ENCODE measurements around the gene SRPX. TPM values are rescaled to one million over a fixed set of nuclear protein-coding genes. Genes with fewer than 3 reads are reported as not detected.

Gene SRPX, protein sequence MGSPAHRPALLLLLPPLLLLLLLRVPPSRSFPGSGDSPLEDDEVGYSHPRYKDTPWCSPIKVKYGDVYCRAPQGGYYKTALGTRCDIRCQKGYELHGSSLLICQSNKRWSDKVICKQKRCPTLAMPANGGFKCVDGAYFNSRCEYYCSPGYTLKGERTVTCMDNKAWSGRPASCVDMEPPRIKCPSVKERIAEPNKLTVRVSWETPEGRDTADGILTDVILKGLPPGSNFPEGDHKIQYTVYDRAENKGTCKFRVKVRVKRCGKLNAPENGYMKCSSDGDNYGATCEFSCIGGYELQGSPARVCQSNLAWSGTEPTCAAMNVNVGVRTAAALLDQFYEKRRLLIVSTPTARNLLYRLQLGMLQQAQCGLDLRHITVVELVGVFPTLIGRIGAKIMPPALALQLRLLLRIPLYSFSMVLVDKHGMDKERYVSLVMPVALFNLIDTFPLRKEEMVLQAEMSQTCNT
- 10 to 100 TPM; 40.7 to 95.3 (median 79.7) TPM for total RNA-seq

DNA sequence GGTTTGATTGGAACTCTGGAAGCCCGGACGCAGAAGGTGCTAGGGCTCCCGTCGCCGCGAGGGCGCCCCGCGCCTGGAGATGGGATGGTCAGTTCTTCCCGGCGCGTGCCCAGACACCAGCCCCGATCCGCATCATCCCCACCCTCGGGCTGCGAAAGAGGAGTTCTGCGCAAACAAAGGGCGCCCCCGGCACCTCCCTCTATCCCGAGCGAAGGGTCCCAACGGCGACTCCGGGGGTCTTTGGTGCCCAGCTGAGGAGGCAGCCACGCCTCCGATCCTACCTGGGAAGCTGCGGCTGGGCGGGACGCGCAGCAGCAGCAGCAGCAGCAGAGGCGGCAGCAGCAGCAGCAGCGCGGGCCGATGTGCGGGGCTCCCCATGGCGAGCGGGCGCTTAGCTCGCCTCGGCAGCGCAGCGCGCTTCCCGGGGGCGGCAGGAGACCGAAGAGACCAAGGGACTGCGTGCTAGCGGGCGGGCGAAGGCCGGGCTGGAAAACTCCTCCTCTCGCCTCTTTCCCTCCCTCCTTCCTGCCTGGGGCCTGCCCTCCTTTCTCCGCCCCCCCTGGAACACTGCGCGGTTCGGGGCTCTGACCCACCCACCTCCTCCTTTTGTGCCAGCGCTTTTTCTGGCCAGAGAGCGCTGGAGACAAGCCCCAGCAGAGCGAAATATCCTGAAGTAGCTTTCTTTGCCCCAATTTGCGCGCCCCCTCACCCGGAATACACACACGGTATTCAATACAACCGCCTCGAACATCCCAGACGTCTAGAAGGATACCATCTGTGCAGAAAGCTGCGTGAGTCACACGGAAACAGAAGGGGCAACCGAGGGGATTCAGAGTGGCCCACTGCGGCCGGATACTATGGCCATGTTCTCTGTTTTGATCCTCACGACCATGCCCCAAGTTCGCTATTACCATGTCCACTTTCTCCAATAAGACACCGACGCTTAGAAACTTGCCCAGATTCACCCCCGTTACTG, at the start of gene SRPX:
Gene SRPX, minus strand, starts transcription at position 457 of the 976 bp plus-strand sequence. Its CDS starts 79 bp downstream, at position 378.
- Histone ChIP-seq H3K4me3 (peak within 1 kb of the TSS; percentile 58 to 68 (median 58)), H3K4me1 (peaks cover 0 to 14% (median 10%) of the 10 kb centered on the region in 4 donors), H3K27me3 (peaks cover 0 to 6% (median 0%) of the 10 kb centered on the region in 4 donors), H3K9me3 (no peaks in the 10 kb centered on the region), H3K36me3 (no peaks in the 10 kb centered on the region), H3K27ac (replicated peaks in 1 of 4) (peak within 1 kb of the TSS; percentile 31 to 55 (median 42))
- TF ChIP-seq EP300 (IDR thresholded peaks at IDR 0.05) (no peak), POLR2AphosphoS5 (IDR thresholded peaks at IDR 0.05) (no peak), CTCF (IDR thresholded peaks at IDR 0.05) (no peak), POLR2A (IDR thresholded peaks at IDR 0.05; ENCODE audit: low read depth) (no peak)
- intact Hi-C loops (cut with DNase I), result no loop called here
- WGBS, result 41% methylated on average over 46 of the region's 76 CpGs
- no peak for DNase-seq (ENCODE audit: extremely low spot score)

GRCh38 chrX:38268011-38268410, 47.3 kb upstream of the SRPX start:
- peaks cover 0 to 17% (median 0%) of the 10 kb centered on the region in 4 donors for H3K4me1 ChIP-seq
- no peak overlapping the region for H3K4me3 ChIP-seq
- H3K36me3 ChIP-seq, result peaks cover 0 to 8% (median 0%) of the 10 kb centered on the region in 4 donors
- H3K27me3 ChIP-seq, result no peaks in the 10 kb centered on the region
- DNase-seq (ENCODE audit: extremely low spot score), result no peak
- no peak overlapping the region for H3K27ac ChIP-seq (replicated peaks in 1 of 4)
- intact Hi-C loops (cut with DNase I), result no loop called here
- no peaks in the 10 kb centered on the region for H3K9me3 ChIP-seq
- 73% methylated on average over 3 of the region's 3 CpGs for WGBS
- TF ChIP-seq POLR2AphosphoS5 (IDR thresholded peaks at IDR 0.05) (no peak), CTCF (IDR thresholded peaks at IDR 0.05) (no peak), POLR2A (IDR thresholded peaks at IDR 0.05; ENCODE audit: low read depth) (no peak), EP300 (IDR thresholded peaks at IDR 0.05) (no peak)

DNA sequence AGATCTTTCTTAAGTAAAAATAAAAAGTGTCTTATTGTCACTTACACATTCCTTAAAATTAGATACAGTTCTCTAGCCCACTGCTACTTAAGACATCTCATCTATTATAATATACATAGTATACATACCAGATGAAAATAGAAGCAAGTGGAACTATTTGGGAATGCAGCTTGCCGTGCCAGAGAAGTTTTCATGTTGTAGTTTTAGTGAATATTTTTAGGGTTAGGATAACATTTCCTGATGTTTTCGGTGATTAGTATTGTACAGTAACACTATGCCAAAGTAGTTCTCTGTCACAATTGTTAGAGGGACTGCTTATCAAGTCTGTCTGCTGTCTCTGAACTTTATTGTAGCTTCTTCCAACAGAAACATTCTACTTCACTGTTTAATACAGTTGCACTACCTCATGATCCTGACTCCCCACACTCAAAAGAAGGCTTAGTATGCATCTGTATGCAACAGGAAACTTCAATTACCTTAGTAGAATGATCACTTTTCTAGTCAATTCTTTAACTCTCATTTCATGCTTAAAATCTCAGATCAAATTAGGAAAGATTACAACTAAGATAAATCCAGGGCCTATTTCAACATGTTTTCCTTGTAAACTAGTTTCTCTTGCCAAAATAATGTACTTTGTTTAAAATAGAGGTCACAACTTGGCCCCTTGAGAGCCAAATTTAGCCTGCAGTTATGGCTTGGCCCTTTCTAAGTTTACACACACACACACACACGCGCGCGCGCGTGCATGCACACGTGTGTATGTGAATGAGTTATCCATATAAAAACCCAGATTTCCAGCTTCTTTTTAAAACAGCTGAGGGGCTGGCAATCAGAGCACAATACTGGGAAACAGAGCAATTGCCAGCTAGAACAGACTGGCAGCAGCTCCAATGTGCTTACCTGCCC, 42.3 kb upstream of the SRPX start:
- H3K27me3 ChIP-seq, result no peaks in the 10 kb centered on the region
- H3K27ac ChIP-seq (replicated peaks in 1 of 4), result no peak overlapping the region
- intact Hi-C loops (cut with DNase I), result no loop called here
- TF ChIP-seq CTCF (IDR thresholded peaks at IDR 0.05) (no peak), POLR2AphosphoS5 (IDR thresholded peaks at IDR 0.05) (no peak), POLR2A (IDR thresholded peaks at IDR 0.05; ENCODE audit: low read depth) (no peak), EP300 (IDR thresholded peaks at IDR 0.05) (no peak)
- no peak for DNase-seq (ENCODE audit: extremely low spot score)
- no peaks in the 10 kb centered on the region for H3K9me3 ChIP-seq
- H3K4me1 ChIP-seq, result peaks cover 0 to 16% (median 0%) of the 10 kb centered on the region in 4 donors
- H3K36me3 ChIP-seq, result no peaks in the 10 kb centered on the region
- 62% methylated on average over 9 of the region's 9 CpGs for WGBS
- H3K4me3 ChIP-seq, result no peak overlapping the region

DNA sequence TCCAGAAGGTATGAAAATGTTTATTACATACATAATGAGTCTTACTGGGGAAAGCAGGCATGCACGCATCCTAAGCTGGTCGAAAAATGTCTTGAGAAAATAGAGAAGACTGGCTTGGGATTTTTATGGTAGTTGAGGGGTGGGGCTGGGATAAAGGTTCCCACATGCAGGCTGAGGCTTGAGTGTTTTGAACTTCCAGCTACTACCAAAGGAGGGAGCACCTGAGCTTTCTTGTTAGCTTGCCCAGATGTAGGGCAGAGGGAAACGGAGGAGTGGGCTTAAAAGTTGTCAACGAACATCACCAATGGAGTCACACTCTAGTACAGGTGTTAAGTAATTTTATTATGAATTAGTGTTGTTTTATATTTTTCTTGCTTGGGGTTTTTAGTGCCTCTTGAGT, 39.6 kb upstream of the SRPX start:
- Histone ChIP-seq H3K9me3 (no peaks in the 10 kb centered on the region), H3K4me1 (peaks cover 0 to 16% (median 0%) of the 10 kb centered on the region in 4 donors), H3K36me3 (no peaks in the 10 kb centered on the region), H3K27ac (replicated peaks in 1 of 4) (no peak overlapping the region), H3K4me3 (no peak overlapping the region), H3K27me3 (no peaks in the 10 kb centered on the region)
- TF ChIP-seq POLR2AphosphoS5 (IDR thresholded peaks at IDR 0.05) (no peak), CTCF (IDR thresholded peaks at IDR 0.05) (peak in 1 of 3 experiments; percentile 12)
- intact Hi-C loops (cut with DNase I), result no loop called here
- 47% methylated on average over 4 of the region's 4 CpGs for WGBS
- no peak for DNase-seq (ENCODE audit: extremely low spot score)

Measured in esophagus muscularis mucosa (tissue), 4 donors.